GM18520 (cell line): ENCODE measurements around the gene LRRK1.

Experiments
- ATAC-seq: cut with Tn5 transposase; IDR thresholded peaks from one replicate; pipeline ENCODE4 v1.9.1; 2021; ENCODE audit not compliant: unreplicated experiment

Gene LRRK1

GRCh38 chr15:100968050-100968966 lies 49.2 kb downstream of the LRRK1 start:
- peak; percentile 58 for ATAC-seq

GRCh38 chr15:100972975-100973350 lies 53.8 kb downstream of the LRRK1 start:
- no peak for ATAC-seq

- no peak for ATAC-seq
Observed at GRCh38 chr15:100973351-100974111, 54.4 kb downstream of the LRRK1 start.

- ATAC-seq, result no peak
Observed at GRCh38 chr15:100975043-100975442, 55.9 kb downstream of the LRRK1 start.

GRCh38 chr15:100980410-100981046 lies 61.4 kb downstream of the LRRK1 start:
- ATAC-seq, result no peak

- ATAC-seq, result no peak
Observed at GRCh38 chr15:100981086-100981485, 61.9 kb downstream of the LRRK1 start.

- no peak for ATAC-seq
Observed at GRCh38 chr15:100983221-100983620, 64.1 kb downstream of the LRRK1 start.

GRCh38 chr15:100985401-100985800 lies 66.2 kb downstream of the LRRK1 start:
- no peak for ATAC-seq

GRCh38 chr15:100986158-100986896 lies 67.2 kb downstream of the LRRK1 start:
- ATAC-seq, result no peak

- ATAC-seq, result no peak
Observed at GRCh38 chr15:100987143-100987542, 68.0 kb downstream of the LRRK1 start.

GRCh38 chr15:100988297-100988696 lies 69.1 kb downstream of the LRRK1 start:
- no peak for ATAC-seq

- no peak for ATAC-seq
Observed at GRCh38 chr15:100988857-100989256, 69.7 kb downstream of the LRRK1 start.

- no peak for ATAC-seq
Observed at GRCh38 chr15:100994597-100995446, 75.7 kb downstream of the LRRK1 start.

GRCh38 chr15:100995471-100996430 lies 76.6 kb downstream of the LRRK1 start:
- ATAC-seq, result no peak

GRCh38 chr15:100997442-100997841 lies 78.3 kb downstream of the LRRK1 start:
- no peak for ATAC-seq

GRCh38 chr15:100998630-100999029 lies 79.5 kb downstream of the LRRK1 start:
- no peak for ATAC-seq

GRCh38 chr15:100999369-100999768 lies 80.2 kb downstream of the LRRK1 start:
- ATAC-seq, result no peak

GRCh38 chr15:101000271-101000681 lies 81.1 kb downstream of the LRRK1 start:
- no peak for ATAC-seq

- ATAC-seq, result no peak
Observed at GRCh38 chr15:101001056-101001455, 81.9 kb downstream of the LRRK1 start.
